ENCODE measurements around the gene TCF3. TPM values are rescaled to one million over a fixed set of nuclear protein-coding genes. Genes with fewer than 3 reads are reported as not detected.

The TCF3 gene
- total RNA-seq, 1 experiment from 2014 or later = 128 TPM

- no peaks in the 10 kb centered on the region for H3K27me3 ChIP-seq (replicated peaks)
- peak within 1 kb of the TSS; percentile 86 for H3K27ac ChIP-seq
- peak; percentile 93 to 94 for DNase-seq (ENCODE audit: low read depth in 1 of 2, low spot score in 2 of 2)
- H3K4me1 ChIP-seq (replicated peaks) = peaks cover 15% of the 10 kb centered on the region
- H3K9me3 ChIP-seq (replicated peaks) = no peaks in the 10 kb centered on the region; the same call in 1 of the 2 replicates
- peak within 1 kb of the TSS; percentile 89 for H3K4me3 ChIP-seq
- peaks cover 52% of the 10 kb centered on the region for H3K36me3 ChIP-seq
These were observed 59.5 kb downstream of the TCF3 start, which contains the start of gene MBD3 for GRCh38 chr19:1592755-1593500. Gene MBD3, minus strand, starts transcription at chr19:1592865. Its CDS starts 234 bp downstream, at chr19:1592631.

- Histone ChIP-seq H3K27me3 (replicated peaks) (no peaks in the 10 kb centered on the region), H3K9me3 (replicated peaks) (no peaks in the 10 kb centered on the region; the same call in 1 of the 2 replicates), H3K27ac (peak overlapping the region; percentile 86), H3K4me1 (replicated peaks) (peaks cover 15% of the 10 kb centered on the region), H3K36me3 (peaks cover 45% of the 10 kb centered on the region), H3K4me3 (peak overlapping the region; percentile 89)
- peak; percentile 82 to 85 for DNase-seq (ENCODE audit: low read depth in 1 of 2, low spot score in 2 of 2)
These were observed 60.2 kb downstream of the TCF3 start for GRCh38 chr19:1592024-1592754.

- Histone ChIP-seq H3K27ac (peak overlapping the region; percentile 86), H3K4me3 (peak overlapping the region; percentile 89), H3K9me3 (replicated peaks) (no peaks in the 10 kb centered on the region; the same call in 1 of the 2 replicates), H3K4me1 (replicated peaks) (peaks cover 15% of the 10 kb centered on the region), H3K27me3 (replicated peaks) (no peaks in the 10 kb centered on the region), H3K36me3 (peaks cover 38% of the 10 kb centered on the region)
- peak in 1 of 2 experiments; percentile 37 for DNase-seq (ENCODE audit: low read depth in 1 of 2, low spot score in 2 of 2)
These were observed 60.9 kb downstream of the TCF3 start for GRCh38 chr19:1591421-1592023.

- H3K27me3 ChIP-seq (replicated peaks) = no peaks in the 10 kb centered on the region
- no peak overlapping the region for H3K27ac ChIP-seq
- H3K4me3 ChIP-seq = peak overlapping the region; percentile 89
- peaks cover 15% of the 10 kb centered on the region for H3K4me1 ChIP-seq (replicated peaks)
- H3K36me3 ChIP-seq = peaks cover 40% of the 10 kb centered on the region
- peak in 1 of 2 experiments; percentile 25 for DNase-seq (ENCODE audit: low read depth in 1 of 2, low spot score in 2 of 2)
- H3K9me3 ChIP-seq (replicated peaks) = no peaks in the 10 kb centered on the region; the same call in 1 of the 2 replicates
These were observed 61.6 kb downstream of the TCF3 start for GRCh38 chr19:1590641-1591397.

- Histone ChIP-seq H3K4me1 (replicated peaks) (peaks cover 10% of the 10 kb centered on the region), H3K27ac (no peak overlapping the region), H3K36me3 (peaks cover 51% of the 10 kb centered on the region), H3K9me3 (replicated peaks) (no peaks in the 10 kb centered on the region; the same call in 1 of the 2 replicates), H3K27me3 (replicated peaks) (no peaks in the 10 kb centered on the region), H3K4me3 (no peak overlapping the region)
- no peak for DNase-seq (ENCODE audit: low read depth in 1 of 2, low spot score in 2 of 2)
These were observed 64.5 kb downstream of the TCF3 start for GRCh38 chr19:1587872-1588271.

GRCh38 chr19:1585243-1585580 lies 67.2 kb downstream of the TCF3 start:
- H3K4me1 ChIP-seq (replicated peaks) = no peaks in the 10 kb centered on the region
- H3K36me3 ChIP-seq = peaks cover 61% of the 10 kb centered on the region
- H3K27ac ChIP-seq = no peak overlapping the region
- no peaks in the 10 kb centered on the region for H3K9me3 ChIP-seq (replicated peaks)
- DNase-seq (ENCODE audit: low read depth in 1 of 2, low spot score in 2 of 2) = no peak
- H3K4me3 ChIP-seq = no peak overlapping the region
- H3K27me3 ChIP-seq (replicated peaks) = no peaks in the 10 kb centered on the region

- H3K4me1 ChIP-seq (replicated peaks) = no peaks in the 10 kb centered on the region
- no peak for DNase-seq (ENCODE audit: low read depth in 1 of 2, low spot score in 2 of 2)
- no peak overlapping the region for H3K27ac ChIP-seq
- H3K36me3 ChIP-seq = peaks cover 61% of the 10 kb centered on the region
- H3K9me3 ChIP-seq (replicated peaks) = no peaks in the 10 kb centered on the region
- no peak overlapping the region for H3K4me3 ChIP-seq
- H3K27me3 ChIP-seq (replicated peaks) = no peaks in the 10 kb centered on the region
These were observed 67.7 kb downstream of the TCF3 start for GRCh38 chr19:1584500-1585242.

- H3K27me3 ChIP-seq (replicated peaks) = no peaks in the 10 kb centered on the region
- no peaks in the 10 kb centered on the region for H3K4me1 ChIP-seq (replicated peaks)
- no peak for DNase-seq (ENCODE audit: low read depth in 1 of 2, low spot score in 2 of 2)
- H3K27ac ChIP-seq = no peak overlapping the region
- H3K4me3 ChIP-seq = no peak overlapping the region
- H3K9me3 ChIP-seq (replicated peaks) = no peaks in the 10 kb centered on the region
- H3K36me3 ChIP-seq = peaks cover 81% of the 10 kb centered on the region
These were observed 70.2 kb downstream of the TCF3 start for GRCh38 chr19:1582201-1582600.

- Histone ChIP-seq H3K4me1 (replicated peaks) (no peaks in the 10 kb centered on the region), H3K36me3 (peaks cover 90% of the 10 kb centered on the region), H3K27ac (no peak overlapping the region), H3K9me3 (replicated peaks) (no peaks in the 10 kb centered on the region), H3K4me3 (no peak overlapping the region), H3K27me3 (replicated peaks) (no peaks in the 10 kb centered on the region)
- DNase-seq (ENCODE audit: low read depth in 1 of 2, low spot score in 2 of 2) = no peak
These were observed 71.5 kb downstream of the TCF3 start for GRCh38 chr19:1580957-1581356.

GRCh38 chr19:1580382-1580781 lies 72.0 kb downstream of the TCF3 start:
- Histone ChIP-seq H3K9me3 (replicated peaks) (no peaks in the 10 kb centered on the region), H3K4me1 (replicated peaks) (no peaks in the 10 kb centered on the region), H3K4me3 (no peak overlapping the region), H3K36me3 (peaks cover 84% of the 10 kb centered on the region), H3K27me3 (replicated peaks) (no peaks in the 10 kb centered on the region), H3K27ac (no peak overlapping the region)
- DNase-seq (ENCODE audit: low read depth in 1 of 2, low spot score in 2 of 2) = no peak

- no peak overlapping the region for H3K4me3 ChIP-seq
- peak in 1 of 2 experiments; percentile 44 for DNase-seq (ENCODE audit: low read depth in 1 of 2, low spot score in 2 of 2)
- no peaks in the 10 kb centered on the region for H3K9me3 ChIP-seq (replicated peaks)
- no peaks in the 10 kb centered on the region for H3K27me3 ChIP-seq (replicated peaks)
- no peaks in the 10 kb centered on the region for H3K4me1 ChIP-seq (replicated peaks)
- H3K27ac ChIP-seq = no peak overlapping the region
- peaks cover 75% of the 10 kb centered on the region for H3K36me3 ChIP-seq
These were observed 73.2 kb downstream of the TCF3 start for GRCh38 chr19:1579222-1579621.

- no peak overlapping the region for H3K4me3 ChIP-seq
- no peaks in the 10 kb centered on the region for H3K4me1 ChIP-seq (replicated peaks)
- no peaks in the 10 kb centered on the region for H3K9me3 ChIP-seq (replicated peaks)
- no peak overlapping the region for H3K27ac ChIP-seq
- no peaks in the 10 kb centered on the region for H3K27me3 ChIP-seq (replicated peaks)
- peaks cover 66% of the 10 kb centered on the region for H3K36me3 ChIP-seq
- DNase-seq (ENCODE audit: low read depth in 1 of 2, low spot score in 2 of 2) = peak in 1 of 2 experiments; percentile 43
These were observed 74.3 kb downstream of the TCF3 start for GRCh38 chr19:1577929-1578618.
